ENCODE results near the gene TNFRSF19.

TNFRSF19 gene

GRCh38 chr13:23724196-23724970 lies 154.2 kb downstream of the TNFRSF19 start:
- no peak for DNase-seq

Data from activated CD4-positive, alpha-beta T cell treated with anti-CD3 and anti-CD28 coated beads for 48 hours (primary cell).